Right lobe of liver (tissue), 6 donors: ENCODE results near the gene CCDC197. TPM values are rescaled to one million over a fixed set of nuclear protein-coding genes. Genes with fewer than 3 reads are reported as not detected.

Experiments
- ATAC-seq, 4 donors: fragments of 200-7000 bp; cut with Tn5 transposase; one replicate each; pipeline ENCODE4 v1.9.1; 2020; ENCODE audit warnings: mild to moderate bottlenecking in 4 of 4, moderate library complexity in 4 of 4
- DNase-seq, 3 donors: peaks; one replicate each; pipeline ENCODE4 v3.0.0-alpha.2; 2020
- H3K27ac ChIP-seq, 3 donors: fragments of 200-600 bp; one replicate each; pipeline ENCODE4 v1.8.0; 2022
- H3K27me3 ChIP-seq, 2 donors: fragments of 200-600 bp; one replicate each; pipeline ENCODE4 v1.8.0; 2022
- H3K36me3 ChIP-seq, 4 donors: fragments of 200-600 bp; sonication (generic) in 1 of 4; one replicate each; pipeline versions ENCODE4 v1.5.1 to v1.8.0; 2017 to 2022; ENCODE audit warnings: control low read depth in 1 of 4
- H3K4me1 ChIP-seq, 4 donors: fragments of 200-600 bp; sonication (generic) in 1 of 4; one replicate each; pipeline versions ENCODE4 v1.5.1 to v1.8.0; 2017 to 2022; ENCODE audit warnings: control low read depth in 1 of 4
- H3K4me3 ChIP-seq, 3 donors: fragments of 200-600 bp; one replicate each; pipeline ENCODE4 v1.8.0; 2022
- H3K9me3 ChIP-seq, 4 donors: fragments of 200-600 bp; sonication (generic) in 1 of 4; one replicate each; pipeline versions ENCODE4 v1.5.1 to v1.8.0; 2017 to 2022; ENCODE audit warnings: control low read depth in 1 of 4
- POLR2A ChIP-seq: fragments of 450-650 bp; IDR thresholded peaks from one replicate; pipeline ENCODE4 v1.6.1; 2017; ENCODE audit warnings: antibody characterized with exemption, mild to moderate bottlenecking
- WGBS: methylation state at CpG from one replicate; pipeline ENCODE4 v1.1.6; 2018; ENCODE audit warnings: low coverage, low lambda C conversion rate; ENCODE audit not compliant: insufficient coverage; ENCODE audit errors: missing lambda C conversion rate; 5-methylcytosine and 5-hydroxymethylcytosine counted together
- intact Hi-C, 2 donors: fragments of 100-400 bp; cut with DNase I; formaldehyde crosslinking; loops; one replicate each; pipeline versions ENCODE4 v1.11.2 to v1.14.1; 2022
- long read RNA-seq: library from polyadenylated mRNA; unstranded; transcript quantifications from one replicate; pipeline ENCODE4 v2.0.0, GENCODE V29; 2019
- total RNA-seq, 6 experiments: library from RNA; depleted of rRNA in 2 of 6; stranded (reverse); fragments of >200 nt in 2 of 6; fragmentation: NEBNext Ultra II Directional in 3 of 6; extraction: Animal tissue kit (Norgen Biotek cat#: 25700) in 3 of 6; gene quantifications; one replicate each; pipeline versions ENCODE4 v1.1.0 to v1.2.4, GENCODE V29; 2016 to 2023
- TF ChIP-seq, protein P1 (sequence below), 4 donors: fragments of 200-600 bp in 3 of 4; fragments of 450-650 bp in 1 of 4; IDR thresholded peaks; one replicate each; pipeline versions ENCODE4 v1.5.1 to v1.8.0; 2016 to 2022; ENCODE audit warnings: antibody characterized with exemption in 4 of 4, mild to moderate bottlenecking in 2 of 4
- donor health status: DM: no; HTN: yes; CAD: no.
- donor health status: DM: no; HTN: no; CAD: no.
- donor health status: DM: no; HTN: no; CAD: no.
- donor health status: DM: no; HTN: yes; CAD: no.
- donor health status: DM: no; HTN: yes; CAD: no.

CCDC197 gene
- not detected for total RNA-seq
- long read RNA-seq: 0 reads

- intact Hi-C loops: loop anchor here in 1 of 2 donors (10.0 kb wide), 1 partner anchor 52 kb away; no protein-coding TSS in a partner anchor
Observed at GRCh38 chr14:93997082-93997481, at the start of gene CCDC197. Gene CCDC197 (plus strand): TSS chr14:93997301. CDS start chr14:93998132, 831 bp downstream.

GRCh38 chr14:93949511-93950075, 47.5 kb upstream of the CCDC197 start:
- Histone ChIP-seq H3K4me1 (no peaks in the 10 kb centered on the region), H3K9me3 (no peaks in the 10 kb centered on the region), H3K36me3 (no peaks in the 10 kb centered on the region), H3K4me3 (no peak overlapping the region), H3K27ac (no peak overlapping the region), H3K27me3 (no peaks in the 10 kb centered on the region)
- WGBS: no CpG with 5 or more reads among the region's 13 CpGs
- ATAC-seq (no peak), DNase-seq (no peak)
- intact Hi-C loops: loop anchor here in 1 of 2 donors (10.0 kb wide), 1 partner anchor 45 kb away; the partner anchor contains the start of gene CCDC197
- TF ChIP-seq, protein P1, sequence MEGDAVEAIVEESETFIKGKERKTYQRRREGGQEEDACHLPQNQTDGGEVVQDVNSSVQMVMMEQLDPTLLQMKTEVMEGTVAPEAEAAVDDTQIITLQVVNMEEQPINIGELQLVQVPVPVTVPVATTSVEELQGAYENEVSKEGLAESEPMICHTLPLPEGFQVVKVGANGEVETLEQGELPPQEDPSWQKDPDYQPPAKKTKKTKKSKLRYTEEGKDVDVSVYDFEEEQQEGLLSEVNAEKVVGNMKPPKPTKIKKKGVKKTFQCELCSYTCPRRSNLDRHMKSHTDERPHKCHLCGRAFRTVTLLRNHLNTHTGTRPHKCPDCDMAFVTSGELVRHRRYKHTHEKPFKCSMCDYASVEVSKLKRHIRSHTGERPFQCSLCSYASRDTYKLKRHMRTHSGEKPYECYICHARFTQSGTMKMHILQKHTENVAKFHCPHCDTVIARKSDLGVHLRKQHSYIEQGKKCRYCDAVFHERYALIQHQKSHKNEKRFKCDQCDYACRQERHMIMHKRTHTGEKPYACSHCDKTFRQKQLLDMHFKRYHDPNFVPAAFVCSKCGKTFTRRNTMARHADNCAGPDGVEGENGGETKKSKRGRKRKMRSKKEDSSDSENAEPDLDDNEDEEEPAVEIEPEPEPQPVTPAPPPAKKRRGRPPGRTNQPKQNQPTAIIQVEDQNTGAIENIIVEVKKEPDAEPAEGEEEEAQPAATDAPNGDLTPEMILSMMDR (IDR thresholded peaks at IDR 0.05): no peak
- TF ChIP-seq POLR2A: no peak

More at GRCh38 chr14:93997082-93997481, at the start of gene CCDC197:
- no peak within 1 kb of the TSS for H3K27ac ChIP-seq
- H3K4me1 ChIP-seq: no peaks in the 10 kb centered on the region
- H3K9me3 ChIP-seq: no peaks in the 10 kb centered on the region
- no peak for TF ChIP-seq POLR2A
- TF ChIP-seq, protein P1 (IDR thresholded peaks at IDR 0.05): no peak
- no peak for ATAC-seq
- no CpG with 5 or more reads among the region's 1 CpG for WGBS
- no peak for DNase-seq
- no peaks in the 10 kb centered on the region for H3K27me3 ChIP-seq
- H3K4me3 ChIP-seq: no peak within 1 kb of the TSS
- H3K36me3 ChIP-seq: no peaks in the 10 kb centered on the region

- Histone ChIP-seq H3K27ac (no peak overlapping the region), H3K4me1 (peaks cover 0 to 1% (median 0%) of the 10 kb centered on the region in 4 donors), H3K36me3 (no peaks in the 10 kb centered on the region), H3K27me3 (no peaks in the 10 kb centered on the region), H3K9me3 (no peaks in the 10 kb centered on the region), H3K4me3 (no peak overlapping the region)
- no peak for TF ChIP-seq POLR2A
- 79% methylated on average over 9 of the region's 20 CpGs for WGBS
- intact Hi-C loops: no loop called here
- no peak for DNase-seq
- no peak for ATAC-seq
Observed at GRCh38 chr14:93950948-93951634, 46.0 kb upstream of the CCDC197 start.

DNA sequence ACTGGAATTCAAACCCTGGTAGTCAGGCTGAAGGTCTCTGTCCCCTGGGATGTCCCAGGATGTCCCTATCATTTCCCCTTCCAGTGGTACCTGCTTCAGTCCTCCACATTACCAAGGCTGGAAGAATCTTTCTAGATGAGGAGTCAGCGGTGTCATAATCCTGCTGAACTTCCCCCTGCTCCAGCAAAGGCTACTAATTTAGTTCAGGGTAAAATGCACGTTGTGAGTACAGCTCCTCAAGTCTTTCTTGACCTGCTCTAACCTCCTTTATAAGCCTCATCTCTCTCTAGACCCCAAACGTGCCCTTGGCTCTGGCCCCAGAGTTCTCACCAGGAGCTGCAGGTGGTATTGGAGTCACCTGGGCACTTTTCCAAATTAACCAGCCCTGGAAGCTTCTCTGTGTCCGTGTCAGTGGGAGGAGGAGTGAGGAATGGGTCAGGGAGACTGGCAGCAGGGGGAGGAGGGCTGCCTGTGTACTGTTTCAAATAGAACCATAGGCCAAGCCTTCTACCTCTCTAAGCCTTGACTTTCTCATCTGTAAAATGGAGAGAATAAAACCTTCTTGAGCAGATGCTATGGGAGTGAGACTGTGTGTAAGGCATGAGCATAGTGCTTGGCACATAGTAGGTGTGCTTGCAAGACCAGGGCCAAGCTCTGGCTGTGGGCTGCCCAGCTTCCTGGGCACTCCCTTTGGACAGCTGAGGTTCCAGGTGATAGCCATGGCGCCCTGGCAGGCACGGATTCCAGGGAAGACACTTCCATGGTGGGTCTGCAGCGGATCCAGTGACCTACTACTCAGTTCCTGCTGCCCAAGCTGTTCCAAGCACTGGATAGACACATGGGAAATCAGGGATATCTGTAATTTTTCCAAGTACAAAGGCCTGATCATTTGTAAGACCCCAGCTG, 45.2 kb upstream of the CCDC197 start:
- H3K4me3 ChIP-seq: no peak overlapping the region
- no peaks in the 10 kb centered on the region for H3K36me3 ChIP-seq
- intact Hi-C loops: no loop called here
- no peaks in the 10 kb centered on the region for H3K27me3 ChIP-seq
- 23% methylated on average over 3 of the region's 7 CpGs for WGBS
- no peaks in the 10 kb centered on the region for H3K9me3 ChIP-seq
- peaks cover 0 to 5% (median 0%) of the 10 kb centered on the region in 4 donors for H3K4me1 ChIP-seq
- TF ChIP-seq, protein P1 (IDR thresholded peaks at IDR 0.05): no peak
- no peak for TF ChIP-seq POLR2A
- no peak overlapping the region for H3K27ac ChIP-seq
- DNase-seq (no peak), ATAC-seq (peak in 1 of 4 donors; percentile 19)
